IMR-90 (cell line): ENCODE measurements around the gene NPFFR1. TPM values are rescaled to one million over a fixed set of nuclear protein-coding genes. Genes with fewer than 3 reads are reported as not detected.

Experiments
- ATAC-seq: fragments of 200-7000 bp; cut with Tn5 transposase; 2 replicates; pipeline ENCODE4 v1.9.1; 2020; ENCODE audit warnings: low read depth, mild to moderate bottlenecking, moderate library complexity
- BruUV-seq: library from RNA; stranded (reverse); fragments of 400-500 nt; replicated peaks from 2 replicates; lab custom pipeline; 2021; lab: Mats Ljungman, UMichigan
- CTCF ChIA-PET: fragments of 300-600 bp; formaldehyde crosslinking; extraction: SDS; loops from one replicate; lab custom pipeline; 2021; ENCODE audit warnings: antibody characterized with exemption; lab: Yijun Ruan, JAX
- POLR2A ChIA-PET: fragments of 300-600 bp; sonication (Branson Sonifier 250); formaldehyde crosslinking; loops from one replicate; lab custom pipeline; 2022; ENCODE audit warnings: antibody characterized with exemption; ENCODE audit not compliant: unreplicated experiment; lab: Charles Lee
- DNase-seq: peaks from one replicate; pipeline ENCODE4 v3.0.0; 2013
- H2AFZ ChIP-seq: replicated peaks from 2 replicates; pipeline ENCODE3; 2013; ENCODE audit warnings: low read length, mild to moderate bottlenecking; ENCODE audit not compliant: poor library complexity
- H2AK5ac ChIP-seq: 2 replicates; pipeline ENCODE4 v1.6.1; 2013; ENCODE audit warnings: low read depth, low read length, inconsistent platforms
- H2AK9ac ChIP-seq: replicated peaks from 2 replicates; pipeline ENCODE3; 2013; ENCODE audit warnings: mild to moderate bottlenecking, low read depth, low read length, moderate library complexity; ENCODE audit not compliant: poor library complexity
- H2BK120ac ChIP-seq: 2 replicates; pipeline ENCODE4 v1.6.1; 2013; ENCODE audit warnings: low read depth, low read length, inconsistent platforms
- H2BK15ac ChIP-seq: 3 replicates; pipeline ENCODE4 v1.6.1; 2013; ENCODE audit warnings: low read depth, low read length, inconsistent platforms
- H2BK20ac ChIP-seq: 2 replicates; pipeline ENCODE4 v1.6.1; 2013; ENCODE audit warnings: low read depth, mild to moderate bottlenecking, inconsistent platforms, low read length, moderate library complexity
- H2BK5ac ChIP-seq: 2 replicates; pipeline ENCODE4 v1.6.1; 2013; ENCODE audit warnings: mild to moderate bottlenecking, low read depth, low read length, inconsistent platforms; ENCODE audit not compliant: poor library complexity, severe bottlenecking
- H3K14ac ChIP-seq: replicated peaks from 2 replicates; pipeline ENCODE4 v1.6.1; 2013; ENCODE audit warnings: low read depth, low read length, inconsistent platforms
- H3K18ac ChIP-seq: 2 replicates; pipeline ENCODE4 v1.6.1; 2013; ENCODE audit warnings: low read depth, low read length, control low read depth
- H3K23ac ChIP-seq: 2 replicates; pipeline ENCODE4 v1.6.1; 2013; ENCODE audit warnings: low read depth, low read length, inconsistent platforms
- H3K27ac ChIP-seq: 2 replicates; pipeline ENCODE4 v1.5.1; 2013; ENCODE audit warnings: mild to moderate bottlenecking, control low read depth, low read length; ENCODE audit not compliant: insufficient read depth
- H3K27me3 ChIP-seq: 2 replicates; pipeline ENCODE4 v1.6.1; 2013; ENCODE audit warnings: low read length; ENCODE audit not compliant: control insufficient read depth, insufficient read depth
- H3K36me3 ChIP-seq: 2 replicates; pipeline ENCODE4 v1.6.1; 2013; ENCODE audit warnings: low read length, mixed read lengths; ENCODE audit not compliant: control insufficient read depth, insufficient read depth
- H3K4ac ChIP-seq: 2 replicates; pipeline ENCODE4 v1.6.1; 2013; ENCODE audit warnings: low read depth, low read length, inconsistent platforms
- H3K4me1 ChIP-seq: 2 replicates; pipeline ENCODE4 v1.6.1; 2013; ENCODE audit warnings: low read length, mixed read lengths; ENCODE audit not compliant: control insufficient read depth, insufficient read depth
- H3K4me2 ChIP-seq: 2 replicates; pipeline ENCODE4 v1.6.1; 2013; ENCODE audit warnings: low read depth, mild to moderate bottlenecking, control low read depth, low read length, moderate library complexity
- H3K4me3 ChIP-seq: 2 replicates; pipeline ENCODE4 v1.5.1; 2013; ENCODE audit warnings: low read depth, mild to moderate bottlenecking, control low read depth, low read length, moderate library complexity; ENCODE audit not compliant: insufficient read depth
- H3K56ac ChIP-seq: 2 replicates; pipeline ENCODE4 v1.6.1; 2013; ENCODE audit warnings: low read length, inconsistent platforms; ENCODE audit not compliant: insufficient read depth; ENCODE audit errors: extremely low read depth
- H3K79me1 ChIP-seq, 2 experiments: 2 replicates each; pipeline ENCODE4 v1.6.1; 2013; ENCODE audit warnings: low read length in 2 of 2, inconsistent platforms in 1 of 2, low read depth in 1 of 2
- H3K9ac ChIP-seq: 2 replicates; pipeline ENCODE4 v1.6.1; 2013; ENCODE audit warnings: low read depth, low read length, control low read depth
- H3K9me1 ChIP-seq: 2 replicates; pipeline ENCODE4 v1.6.1; 2013; ENCODE audit warnings: low read length, inconsistent platforms; ENCODE audit not compliant: insufficient read depth
- H3K9me3 ChIP-seq: 2 replicates; pipeline ENCODE4 v1.6.1; 2013; ENCODE audit warnings: low read length; ENCODE audit not compliant: control insufficient read depth, insufficient read depth
- H4K20me1 ChIP-seq: 2 replicates; pipeline ENCODE4 v1.6.1; 2013; ENCODE audit warnings: low read length, inconsistent platforms; ENCODE audit not compliant: insufficient read depth
- H4K5ac ChIP-seq: 2 replicates; pipeline ENCODE4 v1.6.1; 2013; ENCODE audit warnings: mild to moderate bottlenecking, low read depth, low read length, control low read depth
- H4K8ac ChIP-seq, 2 experiments: 2 replicates each; pipeline ENCODE4 v1.6.1; 2013; ENCODE audit warnings: low read depth in 2 of 2, low read length in 2 of 2, control low read depth in 1 of 2, inconsistent platforms in 1 of 2
- H4K91ac ChIP-seq: 2 replicates; pipeline ENCODE4 v1.6.1; 2013; ENCODE audit warnings: low read depth, low read length, inconsistent platforms; ENCODE audit not compliant: insufficient read depth
- CHD1 ChIP-seq: IDR thresholded peaks from 2 replicates; pipeline ENCODE4 v1.6.1; 2012; ENCODE audit warnings: low read depth, low read length, improper control_type of control experiment
- FOS ChIP-seq: fragments of 150-350 bp; IDR thresholded peaks from 2 replicates; pipeline ENCODE4 v1.6.1; 2016; ENCODE audit warnings: low read depth, low read length
- MAFK ChIP-seq: IDR thresholded peaks from 2 replicates; pipeline ENCODE4 v1.6.1; 2012; ENCODE audit warnings: low read depth, low read length, improper control_type of control experiment
- MAZ ChIP-seq: IDR thresholded peaks from 2 replicates; pipeline ENCODE4 v1.6.1; 2012; ENCODE audit warnings: low read depth, mild to moderate bottlenecking, low read length, improper control_type of control experiment, moderate library complexity, borderline replicate concordance
- NFE2L2 ChIP-seq: fragments of 150-350 bp; IDR thresholded peaks from 2 replicates; pipeline ENCODE4 v1.6.1; 2016; ENCODE audit warnings: low read depth, mild to moderate bottlenecking, low read length
- POLR2A ChIP-seq: IDR thresholded peaks from 2 replicates; pipeline ENCODE4 v1.6.1; 2012; ENCODE audit warnings: mild to moderate bottlenecking, low read depth, low read length
- RAD21 ChIP-seq: IDR thresholded peaks from 2 replicates; pipeline ENCODE4 v1.6.1; 2012; ENCODE audit warnings: low read length, improper control_type of control experiment
- RCOR1 ChIP-seq: IDR thresholded peaks from 2 replicates; pipeline ENCODE4 v1.6.1; 2012; ENCODE audit warnings: mild to moderate bottlenecking, low read length, improper control_type of control experiment; ENCODE audit not compliant: insufficient replicate concordance
- SMC3 ChIP-seq: fragments of 150-350 bp; IDR thresholded peaks from 2 replicates; pipeline ENCODE4 v1.6.1; 2016; ENCODE audit warnings: low read depth, mild to moderate bottlenecking, antibody characterized with exemption, low read length, moderate library complexity
- WGBS, 2 experiments: methylation state at CpG; one replicate each; pipeline versions ENCODE4 v1.1.5 to v1.1.7; 2013; ENCODE audit warnings: missing lambda C conversion rate in 2 of 2; ENCODE audit not compliant: insufficient read length in 1 of 2; ENCODE audit errors: extremely low coverage in 2 of 2; 5-methylcytosine and 5-hydroxymethylcytosine counted together
- dilution Hi-C: fragments of 300-500 bp; cut with HindIII; formaldehyde crosslinking; loops from one replicate; pipeline ENCODE4 v1.14.3; 2018; ENCODE audit warnings: low sequenced_read_pairs; ENCODE audit not compliant: unreplicated experiment
- in situ Hi-C: fragments of 300-500 bp; cut with MboI; formaldehyde crosslinking; loops from 3 replicates; pipeline ENCODE4 v1.14.3; 2019; ENCODE audit warnings: low sequenced_read_pairs, inconsistent platforms, mixed read lengths
- intact Hi-C: fragments of 100-400 bp; cut with micrococcal nuclease; formaldehyde crosslinking; loops from 2 replicates; pipeline ENCODE4 v1.10.0; 2022
- polyA plus RNA-seq, 3 experiments: library from polyadenylated mRNA; depleted of rRNA; stranded (reverse); fragments of >200 nt; gene quantifications; 2 replicates each; pipeline ENCODE4 v1.2.3, GENCODE V29; 2012; ENCODE audit warnings: low replicate concordance in 1 of 3
- total RNA-seq: library from RNA; depleted of rRNA; stranded (reverse); fragments of >200 nt; gene quantifications from 2 replicates; pipeline ENCODE4 v1.2.3, GENCODE V29; 2012
- TF ChIP-seq, protein P1 (sequence below): fragments of 150-350 bp; IDR thresholded peaks from 2 replicates; pipeline ENCODE4 v1.6.1; 2017; ENCODE audit warnings: mild to moderate bottlenecking, antibody characterized with exemption, low read length, low read depth
- TF ChIP-seq, protein P2 (sequence below): fragments of 150-350 bp; IDR thresholded peaks from 2 replicates; pipeline ENCODE4 v1.6.1; 2016; ENCODE audit warnings: low read depth, mild to moderate bottlenecking, low read length, moderate library complexity, borderline replicate concordance
- TF ChIP-seq, protein P3 (sequence below): conservative IDR thresholded peaks from 2 replicates; pipeline ENCODE4 v1.5.1; 2012; ENCODE audit warnings: mild to moderate bottlenecking, low read depth, low read length, improper control_type of control experiment

NPFFR1 gene
- total and polyA plus RNA-seq, 2 of the 4 experiments (the other 2 are of a cell fraction): not detected

DNA sequence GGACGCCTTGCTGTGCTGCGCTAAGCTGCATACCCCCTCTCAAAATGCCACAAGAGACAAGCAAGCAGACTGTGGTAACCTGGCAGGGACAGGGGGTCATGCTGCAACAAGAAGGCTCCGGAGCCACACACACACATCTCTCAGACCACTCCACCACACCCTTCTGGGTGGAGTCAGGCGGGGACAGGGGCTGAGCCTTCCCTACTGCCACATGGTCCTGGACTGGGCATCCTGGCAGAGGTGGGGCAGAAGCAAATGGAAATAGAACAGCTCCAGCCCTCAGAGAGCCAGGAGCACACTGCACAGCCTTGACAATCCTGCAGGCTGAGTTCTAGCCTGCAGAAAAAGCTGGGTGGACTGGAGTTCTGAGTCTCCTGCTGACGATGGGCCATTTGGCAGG, 28.4 kb upstream of the NPFFR1 start:
- no peaks in the 10 kb centered on the region for H3K79me1 ChIP-seq
- in situ Hi-C loops (no loop called here), intact Hi-C loops (no loop called here), dilution Hi-C loops (no loop called here)
- POLR2A ChIA-PET: no interaction called here
- no peak for DNase-seq
- no peak overlapping the region for H3K27ac ChIP-seq
- H3K4me2 ChIP-seq: no peak overlapping the region
- no peak overlapping the region for H4K8ac ChIP-seq
- no peaks in the 10 kb centered on the region; the same call in 1 of the 2 replicates for H4K20me1 ChIP-seq
- ATAC-seq: no peak
- TF ChIP-seq MAFK (no peak), FOS (no peak), SMC3 (no peak), CHD1 (no peak), RAD21 (no peak), NFE2L2 (no peak), MAZ (no peak), RCOR1 (no peak), POLR2A (no peak)
- TF ChIP-seq, protein P1, sequence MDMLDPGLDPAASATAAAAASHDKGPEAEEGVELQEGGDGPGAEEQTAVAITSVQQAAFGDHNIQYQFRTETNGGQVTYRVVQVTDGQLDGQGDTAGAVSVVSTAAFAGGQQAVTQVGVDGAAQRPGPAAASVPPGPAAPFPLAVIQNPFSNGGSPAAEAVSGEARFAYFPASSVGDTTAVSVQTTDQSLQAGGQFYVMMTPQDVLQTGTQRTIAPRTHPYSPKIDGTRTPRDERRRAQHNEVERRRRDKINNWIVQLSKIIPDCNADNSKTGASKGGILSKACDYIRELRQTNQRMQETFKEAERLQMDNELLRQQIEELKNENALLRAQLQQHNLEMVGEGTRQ: no peak
- TF ChIP-seq, protein P2, sequence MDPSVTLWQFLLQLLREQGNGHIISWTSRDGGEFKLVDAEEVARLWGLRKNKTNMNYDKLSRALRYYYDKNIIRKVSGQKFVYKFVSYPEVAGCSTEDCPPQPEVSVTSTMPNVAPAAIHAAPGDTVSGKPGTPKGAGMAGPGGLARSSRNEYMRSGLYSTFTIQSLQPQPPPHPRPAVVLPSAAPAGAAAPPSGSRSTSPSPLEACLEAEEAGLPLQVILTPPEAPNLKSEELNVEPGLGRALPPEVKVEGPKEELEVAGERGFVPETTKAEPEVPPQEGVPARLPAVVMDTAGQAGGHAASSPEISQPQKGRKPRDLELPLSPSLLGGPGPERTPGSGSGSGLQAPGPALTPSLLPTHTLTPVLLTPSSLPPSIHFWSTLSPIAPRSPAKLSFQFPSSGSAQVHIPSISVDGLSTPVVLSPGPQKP: no peak
- TF ChIP-seq, protein P3, sequence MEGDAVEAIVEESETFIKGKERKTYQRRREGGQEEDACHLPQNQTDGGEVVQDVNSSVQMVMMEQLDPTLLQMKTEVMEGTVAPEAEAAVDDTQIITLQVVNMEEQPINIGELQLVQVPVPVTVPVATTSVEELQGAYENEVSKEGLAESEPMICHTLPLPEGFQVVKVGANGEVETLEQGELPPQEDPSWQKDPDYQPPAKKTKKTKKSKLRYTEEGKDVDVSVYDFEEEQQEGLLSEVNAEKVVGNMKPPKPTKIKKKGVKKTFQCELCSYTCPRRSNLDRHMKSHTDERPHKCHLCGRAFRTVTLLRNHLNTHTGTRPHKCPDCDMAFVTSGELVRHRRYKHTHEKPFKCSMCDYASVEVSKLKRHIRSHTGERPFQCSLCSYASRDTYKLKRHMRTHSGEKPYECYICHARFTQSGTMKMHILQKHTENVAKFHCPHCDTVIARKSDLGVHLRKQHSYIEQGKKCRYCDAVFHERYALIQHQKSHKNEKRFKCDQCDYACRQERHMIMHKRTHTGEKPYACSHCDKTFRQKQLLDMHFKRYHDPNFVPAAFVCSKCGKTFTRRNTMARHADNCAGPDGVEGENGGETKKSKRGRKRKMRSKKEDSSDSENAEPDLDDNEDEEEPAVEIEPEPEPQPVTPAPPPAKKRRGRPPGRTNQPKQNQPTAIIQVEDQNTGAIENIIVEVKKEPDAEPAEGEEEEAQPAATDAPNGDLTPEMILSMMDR: no peak
- no peak overlapping the region for H3K14ac ChIP-seq
- H2AK9ac ChIP-seq: no peak overlapping the region
- no peak overlapping the region for H2BK5ac ChIP-seq
- H3K56ac ChIP-seq: no peak overlapping the region
- H2AFZ ChIP-seq: no peak overlapping the region
- no peak overlapping the region for H4K5ac ChIP-seq
- CTCF ChIA-PET: no interaction called here
- no peak overlapping the region for H2BK15ac ChIP-seq
- H3K9ac ChIP-seq: no peak overlapping the region
- H3K18ac ChIP-seq: no peak overlapping the region; the same call in 1 of the 2 replicates
- no peak overlapping the region for H2AK5ac ChIP-seq
- no peak overlapping the region for H3K4ac ChIP-seq
- no peak overlapping the region for H2BK120ac ChIP-seq
- 0 out of 2 replicates have a peak, but pooled peaks cover 2% of the 10 kb centered on the region for H3K27me3 ChIP-seq
- BruUV-seq: no TSS peak
- H3K4me3 ChIP-seq: no peak overlapping the region
- H3K36me3 ChIP-seq: no peaks in the 10 kb centered on the region
- no peak overlapping the region for H3K23ac ChIP-seq
- no peak overlapping the region for H2BK20ac ChIP-seq
- peaks cover 3% of the 10 kb centered on the region; the same call in 1 of the 2 replicates for H3K9me1 ChIP-seq
- no peaks in the 10 kb centered on the region for H3K9me3 ChIP-seq
- no peak overlapping the region for H4K91ac ChIP-seq
- H3K4me1 ChIP-seq: peaks cover 9% of the 10 kb centered on the region; the same call in 1 of the 2 replicates
- WGBS, 2 experiments: 67% methylated on average over 1 of the region's 5 CpGs; no CpG with 5 or more reads in 1 of the 2 experiments
